PC-9 (cell line): ENCODE measurements around the gene SCAMP2. TPM values are rescaled to one million over a fixed set of nuclear protein-coding genes. Genes with fewer than 3 reads are reported as not detected.

Experiments used
- BruUV-seq: library from RNA; stranded (reverse); fragments of 400-500 nt; replicated peaks from 2 replicates; lab custom pipeline; 2021; lab: Mats Ljungman, UMichigan
- CTCF ChIA-PET: fragments of 300-600 bp; sonication (Branson Sonifier 250); formaldehyde crosslinking; loops from one replicate; lab custom pipeline; 2022; ENCODE audit warnings: antibody characterized with exemption; lab: Charles Lee
- POLR2A ChIA-PET: fragments of 300-600 bp; sonication (Branson Sonifier 250); formaldehyde crosslinking; loops from one replicate; lab custom pipeline; 2022; ENCODE audit warnings: antibody characterized with exemption; ENCODE audit not compliant: unreplicated experiment; lab: Charles Lee
- DNase-seq, 2 experiments: peaks; one replicate each; pipeline versions ENCODE4 v3.0.0 to v3.0.0-alpha.2; 2015 to 2022; ENCODE audit warnings: mixed read lengths in 1 of 2
- H2AFZ ChIP-seq: fragments of 200-600 bp; sonication (generic); 2 replicates; pipeline ENCODE4 v1.8.1; 2017; ENCODE audit warnings: antibody characterized with exemption
- H3F3A ChIP-seq: fragments of 200-600 bp; sonication (generic); 2 replicates; pipeline ENCODE4 v1.8.1; 2017; ENCODE audit warnings: antibody characterized with exemption, mild to moderate bottlenecking, low read depth; ENCODE audit not compliant: insufficient read depth
- H3K27ac ChIP-seq: fragments of 200-600 bp; sonication (generic); 2 replicates; pipeline ENCODE4 v1.6.1; 2016; ENCODE audit warnings: mixed run types
- H3K27me3 ChIP-seq: fragments of 200-600 bp; sonication (generic); 2 replicates; pipeline ENCODE4 v1.6.1; 2016; ENCODE audit warnings: low read depth, mixed run types; ENCODE audit not compliant: insufficient read depth
- H3K36me3 ChIP-seq: fragments of 200-600 bp; sonication (generic); 2 replicates; pipeline ENCODE4 v1.6.1; 2016; ENCODE audit warnings: low read depth, mixed run types
- H3K4me1 ChIP-seq: fragments of 200-600 bp; sonication (generic); replicated peaks from 2 replicates; pipeline ENCODE4 v1.6.1; 2016; ENCODE audit warnings: mixed run types; ENCODE audit not compliant: insufficient read depth
- H3K4me2 ChIP-seq: fragments of 200-600 bp; sonication (generic); 2 replicates; pipeline ENCODE4 v1.6.1; 2017; ENCODE audit warnings: mixed run types
- H3K4me3 ChIP-seq: fragments of 200-600 bp; sonication (generic); 2 replicates; pipeline ENCODE4 v1.6.1; 2016; ENCODE audit warnings: mixed run types
- H3K79me2 ChIP-seq: fragments of 200-600 bp; sonication (generic); 2 replicates; pipeline ENCODE4 v1.6.1; 2017; ENCODE audit warnings: low read depth, mixed run types
- H3K9me2 ChIP-seq: fragments of 200-600 bp; sonication (generic); 2 replicates; pipeline ENCODE4 v1.8.1; 2017; ENCODE audit warnings: mild to moderate bottlenecking; ENCODE audit not compliant: insufficient read depth
- H3K9me3 ChIP-seq: fragments of 200-600 bp; sonication (generic); 2 replicates; pipeline ENCODE4 v1.8.1; 2016; ENCODE audit warnings: low read depth; ENCODE audit not compliant: insufficient read depth
- H4K20me1 ChIP-seq: fragments of 200-600 bp; sonication (generic); 2 replicates; pipeline ENCODE4 v1.8.1; 2017; ENCODE audit not compliant: insufficient read depth
- CTCF ChIP-seq: fragments of 200-600 bp; sonication (generic); conservative IDR thresholded peaks from 2 replicates; pipeline ENCODE4 v1.6.1; 2017; ENCODE audit warnings: mixed run types, antibody characterized with exemption, mild to moderate bottlenecking, moderate library complexity
- EZH2 ChIP-seq: fragments of 200-600 bp; sonication (generic); IDR thresholded peaks from 2 replicates; pipeline ENCODE4 v1.8.0; 2017; ENCODE audit warnings: antibody characterized with exemption, low read depth
- intact Hi-C: fragments of 100-400 bp; cut with micrococcal nuclease; formaldehyde crosslinking; loops from one replicate; pipeline ENCODE4 v1.10.0; 2022; ENCODE audit not compliant: unreplicated experiment
- total RNA-seq: library from RNA; stranded (reverse); gene quantifications from 2 replicates; pipeline ENCODE4 v1.2.3, GENCODE V29; 2021

The SCAMP2 gene
- total RNA-seq, 1 experiment from 2014 or later = 84.6 TPM

GRCh38 chr15:74820056-74820455 lies 53.1 kb downstream of the SCAMP2 start:
- no peak overlapping the region for H3K27ac ChIP-seq
- no peak overlapping the region for H2AFZ ChIP-seq
- H3K36me3 ChIP-seq = no peaks in the 10 kb centered on the region
- H4K20me1 ChIP-seq = no peaks in the 10 kb centered on the region
- CTCF ChIA-PET = no interaction called here
- DNase-seq = no peak
- POLR2A ChIA-PET = no interaction called here
- intact Hi-C loops = no loop called here
- H3F3A ChIP-seq = peaks cover 22% of the 10 kb centered on the region
- no peaks in the 10 kb centered on the region for H3K79me2 ChIP-seq
- TF ChIP-seq EZH2 (no peak), CTCF (no peak)
- BruUV-seq = no TSS peak
- H3K27me3 ChIP-seq = no peaks in the 10 kb centered on the region
- H3K4me2 ChIP-seq = no peak overlapping the region
- no peak overlapping the region for H3K4me3 ChIP-seq
- peaks cover 33% of the 10 kb centered on the region for H3K4me1 ChIP-seq
- H3K9me2 ChIP-seq = no peaks in the 10 kb centered on the region
- no peaks in the 10 kb centered on the region for H3K9me3 ChIP-seq

- Histone ChIP-seq H3K4me3 (no peak overlapping the region), H3K79me2 (no peaks in the 10 kb centered on the region), H3K36me3 (no peaks in the 10 kb centered on the region), H3K9me3 (no peaks in the 10 kb centered on the region), H2AFZ (no peak overlapping the region), H4K20me1 (no peaks in the 10 kb centered on the region), H3K27me3 (no peaks in the 10 kb centered on the region), H3K27ac (peak overlapping the region; percentile 4; the same call in 1 of the 2 replicates), H3K4me2 (peak overlapping the region; percentile 23; the same call in 1 of the 2 replicates), H3F3A (peaks cover 22% of the 10 kb centered on the region), H3K9me2 (no peaks in the 10 kb centered on the region), H3K4me1 (peaks cover 37% of the 10 kb centered on the region)
- ChIA-PET POLR2A (interaction anchor here (0.6 kb wide), 2 partner anchors 10 to 87 kb away, joined by 4 to 5 read pairs; no protein-coding TSS in a partner anchor), CTCF (interaction anchor here (0.6 to 1.0 kb wide), 3 partner anchors 84 to 361 kb away, joined by 5 to 7 read pairs (median 5); no protein-coding TSS in a partner anchor)
- peak; percentile 69 to 75 for DNase-seq
- TF ChIP-seq EZH2 = no peak
- TF ChIP-seq CTCF = no peak; the same call in 1 of the 2 replicates
- intact Hi-C loops = loop anchor here (5.0 kb wide), 1 partner anchor 85 kb away; no protein-coding TSS in a partner anchor
- BruUV-seq = no TSS peak
Observed at GRCh38 chr15:74817370-74817737, 55.8 kb downstream of the SCAMP2 start.

- TF ChIP-seq EZH2 = no peak
- no peak for TF ChIP-seq CTCF
- Histone ChIP-seq H3F3A (peaks cover 22% of the 10 kb centered on the region), H3K4me3 (no peak overlapping the region), H4K20me1 (no peaks in the 10 kb centered on the region), H3K9me3 (no peaks in the 10 kb centered on the region), H3K4me2 (peak overlapping the region; percentile 23; the same call in 1 of the 2 replicates), H3K9me2 (no peaks in the 10 kb centered on the region), H3K79me2 (no peaks in the 10 kb centered on the region), H3K27ac (0 out of 2 replicates have a peak overlapping the region, but pooled peaks have one; percentile 4), H3K36me3 (no peaks in the 10 kb centered on the region), H2AFZ (no peak overlapping the region), H3K4me1 (peaks cover 37% of the 10 kb centered on the region), H3K27me3 (no peaks in the 10 kb centered on the region)
- ChIA-PET POLR2A (interaction anchor here (0.6 kb wide), 2 partner anchors 9 to 88 kb away, joined by 4 to 5 read pairs; no protein-coding TSS in a partner anchor), CTCF (interaction anchor here (1.0 kb wide), 1 partner anchor 85 kb away, joined by 5 read pairs; no protein-coding TSS in a partner anchor)
- intact Hi-C loops = loop anchor here (5.0 kb wide), 1 partner anchor 86 kb away; no protein-coding TSS in a partner anchor
- no peak for DNase-seq
- no TSS peak for BruUV-seq
Observed at GRCh38 chr15:74816624-74817369, 56.4 kb downstream of the SCAMP2 start.
